ENCODE data around the gene OBSCN.

- TF ChIP-seq CTCF (conservative IDR thresholded peaks at IDR 0.05; ENCODE audit: low read length) (no peak), EZH2phosphoT487 (IDR thresholded peaks at IDR 0.05; ENCODE audit: borderline replicate concordance, low read depth, low read length) (no peak)
Observed at GRCh38 chr1:228397966-228398365, 190.1 kb downstream of the OBSCN start.

Measured in OCI-LY7 (cell line).